H9 (cell line): ENCODE results near the gene FADS3. TPM values are rescaled to one million over a fixed set of nuclear protein-coding genes. Genes with fewer than 3 reads are reported as not detected.
A peak's percentile ranks its signal among the peaks of the same experiment; 100 is the strongest.

Experiments
- DNase-seq: peaks from one replicate; pipeline ENCODE4 v3.0.0-alpha.2; 2017
- H2AFZ ChIP-seq: one replicate; pipeline ENCODE4 v1.6.1; 2013; ENCODE audit warnings: mild to moderate bottlenecking, low read length, control low read depth, moderate library complexity
- H2AK5ac ChIP-seq: 2 replicates; pipeline ENCODE4 v1.6.1; 2013; ENCODE audit warnings: low read length, control low read depth, mixed read lengths; ENCODE audit not compliant: insufficient read length
- H2BK120ac ChIP-seq: one replicate; pipeline ENCODE4 v1.6.1; 2013; ENCODE audit warnings: low read depth, mild to moderate bottlenecking, low read length, control low read depth, inconsistent platforms; ENCODE audit not compliant: poor library complexity, severe bottlenecking
- H2BK12ac ChIP-seq: 2 replicates; pipeline ENCODE4 v1.6.1; 2013; ENCODE audit warnings: low read length, control low read depth, mixed read lengths, low read depth; ENCODE audit not compliant: insufficient read length
- H2BK15ac ChIP-seq: 2 replicates; pipeline ENCODE4 v1.6.1; 2013; ENCODE audit warnings: low read depth, low read length, control low read depth
- H2BK20ac ChIP-seq: one replicate; pipeline ENCODE4 v1.6.1; 2013; ENCODE audit warnings: low read depth, mild to moderate bottlenecking, low read length, control low read depth, inconsistent platforms; ENCODE audit not compliant: poor library complexity, severe bottlenecking
- H2BK5ac ChIP-seq: 2 replicates; pipeline ENCODE4 v1.6.1; 2013; ENCODE audit warnings: low read length, control low read depth, mixed read lengths; ENCODE audit not compliant: insufficient read length
- H3K14ac ChIP-seq: 2 replicates; pipeline ENCODE4 v1.6.1; 2013; ENCODE audit warnings: low read length, control low read depth; ENCODE audit not compliant: insufficient read depth
- H3K18ac ChIP-seq: 2 replicates; pipeline ENCODE4 v1.6.1; 2013; ENCODE audit warnings: low read depth, mild to moderate bottlenecking, mixed read lengths, low read length, control low read depth; ENCODE audit not compliant: insufficient read length
- H3K23ac ChIP-seq: 2 replicates; pipeline ENCODE4 v1.6.1; 2013; ENCODE audit warnings: low read length, control low read depth, mixed read lengths, low read depth; ENCODE audit not compliant: insufficient read length
- H3K23me2 ChIP-seq: 2 replicates; pipeline ENCODE4 v1.6.1; 2013; ENCODE audit warnings: low read depth, mild to moderate bottlenecking, mixed read lengths, low read length, control low read depth; ENCODE audit not compliant: insufficient read length, poor library complexity, severe bottlenecking
- H3K27ac ChIP-seq: 2 replicates; pipeline ENCODE4 v1.5.1; 2013; ENCODE audit warnings: low read length, control low read depth, mixed read lengths, low read depth; ENCODE audit not compliant: insufficient read length
- H3K27me3 ChIP-seq: 2 replicates; pipeline ENCODE4 v1.6.1; 2013; ENCODE audit warnings: low read length, control low read depth, inconsistent platforms; ENCODE audit not compliant: insufficient read depth
- H3K4ac ChIP-seq: 2 replicates; pipeline ENCODE4 v1.6.1; 2013; ENCODE audit warnings: low read depth, mild to moderate bottlenecking, control low read depth, inconsistent platforms, low read length, moderate library complexity
- H3K4me1 ChIP-seq: 2 replicates; pipeline ENCODE4 v1.6.1; 2013; ENCODE audit warnings: low read length, control low read depth, inconsistent platforms; ENCODE audit not compliant: insufficient read depth
- H3K4me2 ChIP-seq: 2 replicates; pipeline ENCODE4 v1.6.1; 2013; ENCODE audit warnings: low read length, control low read depth, mixed read lengths; ENCODE audit not compliant: insufficient read length, insufficient read depth
- H3K56ac ChIP-seq: 2 replicates; pipeline ENCODE4 v1.6.1; 2013; ENCODE audit warnings: low read depth, mild to moderate bottlenecking, mixed read lengths, low read length, control low read depth; ENCODE audit not compliant: insufficient read length
- H3K79me1 ChIP-seq: 2 replicates; pipeline ENCODE4 v1.6.1; 2013; ENCODE audit warnings: low read depth, mild to moderate bottlenecking, moderate library complexity, low read length, control low read depth, inconsistent platforms; ENCODE audit not compliant: insufficient read depth, poor library complexity, severe bottlenecking
- H3K79me2 ChIP-seq: 2 replicates; pipeline ENCODE4 v1.6.1; 2013; ENCODE audit warnings: low read length, control low read depth, inconsistent platforms; ENCODE audit not compliant: insufficient read depth
- H3K9ac ChIP-seq: 2 replicates; pipeline ENCODE4 v1.6.1; 2013; ENCODE audit warnings: low read length, control low read depth, mixed read lengths; ENCODE audit not compliant: insufficient read length; ENCODE audit errors: extremely low read depth
- H3K9me3 ChIP-seq: one replicate; pipeline ENCODE4 v1.6.1; 2013; ENCODE audit warnings: low read depth, low read length, inconsistent platforms; ENCODE audit not compliant: control insufficient read depth
- H3T11ph ChIP-seq: one replicate; pipeline ENCODE4 v1.6.1; 2013; ENCODE audit warnings: mild to moderate bottlenecking, low read length, control low read depth, inconsistent platforms
- H4K20me1 ChIP-seq: one replicate; pipeline ENCODE4 v1.6.1; 2013; ENCODE audit not compliant: control insufficient read depth, insufficient read length, insufficient read depth
- H4K5ac ChIP-seq: 2 replicates; pipeline ENCODE4 v1.6.1; 2013; ENCODE audit warnings: low read depth, mild to moderate bottlenecking, mixed read lengths, low read length, control low read depth; ENCODE audit not compliant: insufficient read length
- H4K8ac ChIP-seq: replicated peaks from 2 replicates; pipeline ENCODE4 v1.6.1; 2013; ENCODE audit warnings: low read length, control low read depth, mixed read lengths, low read depth; ENCODE audit not compliant: insufficient read length
- H4K91ac ChIP-seq: 2 replicates; pipeline ENCODE4 v1.6.1; 2013; ENCODE audit warnings: low read depth, mild to moderate bottlenecking, moderate library complexity, mixed read lengths, low read length, control low read depth; ENCODE audit not compliant: insufficient read length
- H3K27ac Mint-ChIP-seq, 3 experiments: 2 replicates in 2 of 3; 3 replicates in 1 of 3; pipeline ENCODE4 v1.8.0; 2020 to 2021; ENCODE audit warnings: mixed read lengths in 3 of 3, mild to moderate bottlenecking in 1 of 3, moderate library complexity in 1 of 3
- H3K27me3 Mint-ChIP-seq: 2 replicates; pipeline ENCODE4 v1.8.0; 2021; ENCODE audit warnings: low read depth, mild to moderate bottlenecking, moderate library complexity, mixed read lengths
- H3K36me3 Mint-ChIP-seq, 3 experiments: 2 replicates in 2 of 3; 3 replicates in 1 of 3; pipeline ENCODE4 v1.8.0; 2020 to 2021; ENCODE audit warnings: low read depth in 3 of 3, mixed read lengths in 3 of 3; ENCODE audit not compliant: insufficient read depth in 1 of 3
- H3K4me1 Mint-ChIP-seq, 2 experiments: 2 replicates each; pipeline ENCODE4 v1.8.0; 2020; ENCODE audit warnings: mixed read lengths in 2 of 2
- H3K4me3 Mint-ChIP-seq, 2 experiments: 2 replicates in 1 of 2; 3 replicates in 1 of 2; pipeline ENCODE4 v1.8.0; 2020 to 2021; ENCODE audit warnings: mild to moderate bottlenecking in 2 of 2, mixed read lengths in 2 of 2, moderate library complexity in 1 of 2
- H3K9me3 Mint-ChIP-seq, 2 experiments: 2 replicates in 1 of 2; 3 replicates in 1 of 2; pipeline ENCODE4 v1.8.0; 2020; ENCODE audit warnings: mild to moderate bottlenecking in 2 of 2, mixed read lengths in 2 of 2, moderate library complexity in 1 of 2
- WGBS: extraction: QIAGEN DNeasy Blood & Tissue Kit; methylation state at CpG from one replicate; pipeline ENCODE4 v1.1.7; 2013; ENCODE audit warnings: missing lambda C conversion rate, low lambda C conversion rate, mixed read lengths; ENCODE audit not compliant: insufficient read length; ENCODE audit errors: extremely low coverage; 5-methylcytosine and 5-hydroxymethylcytosine counted together
- total RNA-seq: library from RNA; stranded (reverse); gene quantifications from 2 replicates; pipeline ENCODE4 v1.2.1, GENCODE V29; 2021
- TF ChIP-seq, protein P1 (sequence below): fragments of 200-600 bp; sonication (generic); conservative IDR thresholded peaks from 3 replicates; pipeline ENCODE4 v1.8.0; 2021; ENCODE audit warnings: antibody characterized with exemption, mild to moderate bottlenecking

FADS3 gene
- total RNA-seq, 1 experiment from 2014 or later: 34.9 TPM

DNA sequence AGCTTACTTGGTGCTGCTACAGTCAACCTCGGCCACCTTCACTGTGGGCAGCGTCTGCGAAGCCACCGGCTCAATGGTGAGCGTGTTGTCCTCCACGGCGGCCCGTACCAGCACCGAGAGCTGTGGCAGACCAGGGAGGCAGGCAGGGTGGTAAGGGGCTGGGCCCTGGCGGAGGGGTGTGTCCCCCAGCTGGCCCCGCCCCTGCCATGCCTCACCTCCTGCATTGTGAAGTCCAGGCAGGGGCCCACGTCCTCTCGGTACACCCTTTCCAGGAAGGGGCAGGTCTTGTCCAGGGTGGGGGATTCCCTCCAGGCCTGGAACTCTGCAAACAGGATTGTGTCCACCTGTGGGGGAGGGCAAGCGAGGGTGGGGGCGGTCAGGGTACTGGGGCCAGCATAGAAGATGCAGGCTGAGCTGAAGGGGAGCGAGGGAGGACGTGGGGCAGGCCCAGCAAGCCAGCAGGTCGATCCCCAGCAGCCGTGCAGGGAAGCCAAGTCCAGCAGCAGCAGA, 13.2 kb upstream of the FADS3 start:
- no peak overlapping the region for H3K27ac ChIP-seq
- no peak overlapping the region for H3K9ac ChIP-seq
- peaks cover 9 to 39% of the 10 kb centered on the region in 2 experiments for H3K4me1 Mint-ChIP-seq
- no peak overlapping the region for H3K23ac ChIP-seq
- no peaks in the 10 kb centered on the region for H3K9me3 Mint-ChIP-seq
- no peak overlapping the region; a peak in 1 of 7 replicates for H3K27ac Mint-ChIP-seq
- no peak overlapping the region for H4K91ac ChIP-seq
- H3K18ac ChIP-seq: no peak overlapping the region
- TF ChIP-seq, protein P1, sequence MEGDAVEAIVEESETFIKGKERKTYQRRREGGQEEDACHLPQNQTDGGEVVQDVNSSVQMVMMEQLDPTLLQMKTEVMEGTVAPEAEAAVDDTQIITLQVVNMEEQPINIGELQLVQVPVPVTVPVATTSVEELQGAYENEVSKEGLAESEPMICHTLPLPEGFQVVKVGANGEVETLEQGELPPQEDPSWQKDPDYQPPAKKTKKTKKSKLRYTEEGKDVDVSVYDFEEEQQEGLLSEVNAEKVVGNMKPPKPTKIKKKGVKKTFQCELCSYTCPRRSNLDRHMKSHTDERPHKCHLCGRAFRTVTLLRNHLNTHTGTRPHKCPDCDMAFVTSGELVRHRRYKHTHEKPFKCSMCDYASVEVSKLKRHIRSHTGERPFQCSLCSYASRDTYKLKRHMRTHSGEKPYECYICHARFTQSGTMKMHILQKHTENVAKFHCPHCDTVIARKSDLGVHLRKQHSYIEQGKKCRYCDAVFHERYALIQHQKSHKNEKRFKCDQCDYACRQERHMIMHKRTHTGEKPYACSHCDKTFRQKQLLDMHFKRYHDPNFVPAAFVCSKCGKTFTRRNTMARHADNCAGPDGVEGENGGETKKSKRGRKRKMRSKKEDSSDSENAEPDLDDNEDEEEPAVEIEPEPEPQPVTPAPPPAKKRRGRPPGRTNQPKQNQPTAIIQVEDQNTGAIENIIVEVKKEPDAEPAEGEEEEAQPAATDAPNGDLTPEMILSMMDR: no peak
- H3K4me1 ChIP-seq: no peaks in the 10 kb centered on the region; the same call in 1 of the 2 replicates
- H3K9me3 ChIP-seq: no peaks in the 10 kb centered on the region
- H3K27me3 Mint-ChIP-seq: peaks cover 7% of the 10 kb centered on the region
- H3K36me3 Mint-ChIP-seq: no peaks in the 10 kb centered on the region
- H2BK15ac ChIP-seq: no peak overlapping the region
- H2BK12ac ChIP-seq: no peak overlapping the region
- no peak overlapping the region for H2BK5ac ChIP-seq
- no peaks in the 10 kb centered on the region for H3K79me2 ChIP-seq
- peak; percentile 86 for DNase-seq
- no peak overlapping the region for H4K5ac ChIP-seq
- H3K14ac ChIP-seq: no peak overlapping the region
- H2BK20ac ChIP-seq: no peak overlapping the region
- H3K79me1 ChIP-seq: no peaks in the 10 kb centered on the region
- H3K4me3 Mint-ChIP-seq: peak overlapping the region; percentile 21 to 44; a peak in 2 of 5 replicates
- no peak overlapping the region for H2AFZ ChIP-seq
- no peaks in the 10 kb centered on the region for H4K20me1 ChIP-seq
- H2BK120ac ChIP-seq: no peak overlapping the region
- no peak overlapping the region for H3K4ac ChIP-seq
- no peak overlapping the region for H3T11ph ChIP-seq
- H4K8ac ChIP-seq: no peak overlapping the region
- no peak overlapping the region for H3K56ac ChIP-seq
- peak overlapping the region; percentile 7 for H3K4me2 ChIP-seq
- H2AK5ac ChIP-seq: no peak overlapping the region
- no peaks in the 10 kb centered on the region for H3K23me2 ChIP-seq
- H3K27me3 ChIP-seq: no peaks in the 10 kb centered on the region
- WGBS: no CpG with 5 or more reads among the region's 19 CpGs
